Breast epithelium (tissue), 3 donors: ENCODE results near the gene RENBP.

Source experiments
- POLR2A ChIP-seq: fragments of 450-650 bp; IDR thresholded peaks from one replicate; pipeline ENCODE4 v1.6.1; 2016; ENCODE audit warnings: antibody characterized with exemption, mild to moderate bottlenecking, moderate library complexity
- POLR2AphosphoS5 ChIP-seq, 3 donors: sonication (generic); formaldehyde crosslinking; IDR thresholded peaks; one replicate each; pipeline ENCODE4 v1.6.1; 2017; ENCODE audit warnings: antibody characterized with exemption in 3 of 3
- TF ChIP-seq, protein P1 (sequence below), 3 donors: fragments of 450-650 bp; IDR thresholded peaks; one replicate each; pipeline ENCODE4 v1.5.1; 2016 to 2017; ENCODE audit warnings: antibody characterized with exemption in 3 of 3, mild to moderate bottlenecking in 3 of 3, moderate library complexity in 3 of 3

- no peak for TF ChIP-seq POLR2A
- TF ChIP-seq, protein P1, sequence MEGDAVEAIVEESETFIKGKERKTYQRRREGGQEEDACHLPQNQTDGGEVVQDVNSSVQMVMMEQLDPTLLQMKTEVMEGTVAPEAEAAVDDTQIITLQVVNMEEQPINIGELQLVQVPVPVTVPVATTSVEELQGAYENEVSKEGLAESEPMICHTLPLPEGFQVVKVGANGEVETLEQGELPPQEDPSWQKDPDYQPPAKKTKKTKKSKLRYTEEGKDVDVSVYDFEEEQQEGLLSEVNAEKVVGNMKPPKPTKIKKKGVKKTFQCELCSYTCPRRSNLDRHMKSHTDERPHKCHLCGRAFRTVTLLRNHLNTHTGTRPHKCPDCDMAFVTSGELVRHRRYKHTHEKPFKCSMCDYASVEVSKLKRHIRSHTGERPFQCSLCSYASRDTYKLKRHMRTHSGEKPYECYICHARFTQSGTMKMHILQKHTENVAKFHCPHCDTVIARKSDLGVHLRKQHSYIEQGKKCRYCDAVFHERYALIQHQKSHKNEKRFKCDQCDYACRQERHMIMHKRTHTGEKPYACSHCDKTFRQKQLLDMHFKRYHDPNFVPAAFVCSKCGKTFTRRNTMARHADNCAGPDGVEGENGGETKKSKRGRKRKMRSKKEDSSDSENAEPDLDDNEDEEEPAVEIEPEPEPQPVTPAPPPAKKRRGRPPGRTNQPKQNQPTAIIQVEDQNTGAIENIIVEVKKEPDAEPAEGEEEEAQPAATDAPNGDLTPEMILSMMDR (IDR thresholded peaks at IDR 0.05): no peak
- no peak for TF ChIP-seq POLR2AphosphoS5 (IDR thresholded peaks at IDR 0.05)
These were observed 12.1 kb downstream of the RENBP start for GRCh38 chrX:153932220-153932915.
